ENCODE data around the gene STUB1. TPM values are rescaled to one million over a fixed set of nuclear protein-coding genes. Genes with fewer than 3 reads are reported as not detected.

The STUB1 gene
- total RNA-seq, 1 experiment from 2014 or later = 111 TPM

- Histone ChIP-seq H3K9ac (ENCODE audit: low read length) (no peak overlapping the region), H4K20me1 (ENCODE audit: insufficient read depth) (no peaks in the 10 kb centered on the region), H3K27me3 (ENCODE audit: insufficient read depth, low read length) (no peaks in the 10 kb centered on the region), H3K27ac (ENCODE audit: low read depth, low read length) (no peak overlapping the region), H3K4me3 (replicated peaks in 1 of 2; ENCODE audit: low read depth in 1 of 2, low read length in 2 of 2) (no peak overlapping the region), H2AFZ (ENCODE audit: low read depth, low read length, poor library complexity, severe bottlenecking) (no peak overlapping the region), H3K9me3 (ENCODE audit: control insufficient read depth in 1 of 2, insufficient read depth in 1 of 2, low read depth in 1 of 2, low read length in 2 of 2) (no peaks in the 10 kb centered on the region), H3K36me3 (ENCODE audit: control insufficient read depth in 1 of 2, insufficient read depth in 2 of 2, low read length in 2 of 2) (no peaks in the 10 kb centered on the region), H3K4me2 (ENCODE audit: low read length) (no peak overlapping the region), H3K9me2 (ENCODE audit: insufficient read depth) (no peaks in the 10 kb centered on the region), H3K79me2 (ENCODE audit: insufficient read depth, low read length) (peaks cover 13% of the 10 kb centered on the region; the same call in 1 of the 2 replicates), H3K4me1 (ENCODE audit: control insufficient read depth in 1 of 2, insufficient read depth in 2 of 2, low read length in 2 of 2) (peaks cover 18 to 46% of the 10 kb centered on the region in 2 experiments)
- CTCF ChIA-PET = interaction anchor here (0.7 kb wide), 1 partner anchor 109 kb away, joined by 5 read pairs; no protein-coding TSS in a partner anchor
- ATAC-seq = no peak
- BruUV-seq (replicated peaks) = TSS peak; percentile 52
- RAD21 ChIA-PET (ENCODE audit: low non-redundant PET in 1 of 2, low total read pairs in 2 of 2, uncharacterized antibody in 2 of 2, unreplicated experiment in 2 of 2) = no interaction called here
- POLR2A ChIA-PET = no interaction called here
- DNase-seq (ENCODE audit: low read depth, low spot score) = no peak
- intact Hi-C loops (cut with micrococcal nuclease) = no loop called here
- TF ChIP-seq JUND (IDR thresholded peaks at IDR 0.05) (no peak), SIN3A (IDR thresholded peaks at IDR 0.05; ENCODE audit: low read depth) (no peak), EZH2 (IDR thresholded peaks at IDR 0.05) (no peak), POLR2AphosphoS5 (IDR thresholded peaks at IDR 0.05; ENCODE audit: low read depth, low read length) (no peak; the same call in 1 of the 2 replicates), YY1 (IDR thresholded peaks at IDR 0.05; ENCODE audit: extremely low read depth, insufficient replicate concordance, low read depth, low read length) (no peak), ZFX (IDR thresholded peaks at IDR 0.05) (no peak), EGR1 (IDR thresholded peaks at IDR 0.05; ENCODE audit: low read depth) (no peak), CBX3 (IDR thresholded peaks at IDR 0.05; ENCODE audit: low read depth) (no peak), RAD21 (IDR thresholded peaks at IDR 0.05; ENCODE audit: low read depth) (no peak), ZBTB33 (IDR thresholded peaks at IDR 0.05; ENCODE audit: extremely low read depth, insufficient replicate concordance, low read length) (no peak), POLR2A (IDR thresholded peaks at IDR 0.05; ENCODE audit: borderline replicate concordance, extremely low read depth, insufficient read depth, insufficient read length) (no peak), SP1 (IDR thresholded peaks at IDR 0.05; ENCODE audit: low read depth) (no peak), CTCF (IDR thresholded peaks at IDR 0.05 in 2 of 3, conservative IDR thresholded peaks at IDR 0.05 in 1 of 3; ENCODE audit: borderline replicate concordance in 1 of 3, insufficient read depth in 1 of 3, low read depth in 2 of 3, low read length in 2 of 3) (no peak), FOSL1 (IDR thresholded peaks at IDR 0.05; ENCODE audit: low read depth) (no peak), TCF7L2 (IDR thresholded peaks at IDR 0.05; ENCODE audit: borderline replicate concordance, extremely low read depth, insufficient read depth, insufficient read length) (no peak)
These were observed 12.3 kb downstream of the STUB1 start for GRCh38 chr16:692356-693108.
